GM19193 (cell line): ENCODE results near the gene PTPRT.

ENCODE experiments used
- POLR2A ChIP-seq: IDR thresholded peaks from 4 replicates; pipeline ENCODE4 v1.6.1; 2011; ENCODE audit not compliant: insufficient read depth, insufficient read length; ENCODE audit errors: extremely low read depth

Gene PTPRT

GRCh38 chr20:42565235-42565995 is 624.3 kb downstream of the PTPRT start:
- TF ChIP-seq POLR2A: no peak

GRCh38 chr20:42559665-42560064 is 630.0 kb downstream of the PTPRT start:
- no peak for TF ChIP-seq POLR2A

GRCh38 chr20:42556575-42556974 is 633.1 kb downstream of the PTPRT start:
- TF ChIP-seq POLR2A: no peak

GRCh38 chr20:42553374-42553773 is 636.3 kb downstream of the PTPRT start:
- TF ChIP-seq POLR2A: no peak

- TF ChIP-seq POLR2A: no peak
These were observed 640.2 kb downstream of the PTPRT start for GRCh38 chr20:42549496-42549895.

- TF ChIP-seq POLR2A: no peak
These were observed 644.8 kb downstream of the PTPRT start for GRCh38 chr20:42544926-42545325.

GRCh38 chr20:42532831-42533230 is 656.9 kb downstream of the PTPRT start:
- no peak for TF ChIP-seq POLR2A

GRCh38 chr20:42531508-42531961 is 658.2 kb downstream of the PTPRT start:
- TF ChIP-seq POLR2A: no peak

- no peak for TF ChIP-seq POLR2A
These were observed 658.8 kb downstream of the PTPRT start for GRCh38 chr20:42530855-42531448.

- no peak for TF ChIP-seq POLR2A
These were observed 659.5 kb downstream of the PTPRT start for GRCh38 chr20:42530191-42530590.

- TF ChIP-seq POLR2A: no peak
These were observed 665.6 kb downstream of the PTPRT start for GRCh38 chr20:42524058-42524457.

- no peak for TF ChIP-seq POLR2A
These were observed 673.0 kb downstream of the PTPRT start for GRCh38 chr20:42516692-42517091.

GRCh38 chr20:42510686-42511085 is 679.0 kb downstream of the PTPRT start:
- TF ChIP-seq POLR2A: no peak

- TF ChIP-seq POLR2A: no peak
These were observed 681.8 kb downstream of the PTPRT start for GRCh38 chr20:42507874-42508273.

- no peak for TF ChIP-seq POLR2A
These were observed 683.3 kb downstream of the PTPRT start for GRCh38 chr20:42506397-42506796.

- TF ChIP-seq POLR2A: no peak
These were observed 687.1 kb downstream of the PTPRT start for GRCh38 chr20:42502591-42502990.
